GM18505 (cell line): ENCODE data around the gene VWA3B.
"Not testable (repeated sequence)": the region's sequence is repeated elsewhere in the genome, so short reads cannot be mapped to it uniquely, and the experiment has no call there.

Experiments
- ATAC-seq: cut with Tn5 transposase; IDR thresholded peaks from one replicate; pipeline ENCODE4 v1.9.1; 2021; ENCODE audit not compliant: unreplicated experiment
- POLR2A ChIP-seq: IDR thresholded peaks from 4 replicates; pipeline ENCODE4 v1.6.1; 2011; ENCODE audit warnings: borderline replicate concordance; ENCODE audit not compliant: insufficient read depth, insufficient read length; ENCODE audit errors: extremely low read depth

VWA3B gene

GRCh38 chr2:98134172-98135005, 47.4 kb downstream of the VWA3B start:
- no peak for TF ChIP-seq POLR2A
- no peak for ATAC-seq

- ATAC-seq: no peak
- TF ChIP-seq POLR2A: no peak
These were observed 50.2 kb downstream of the VWA3B start for GRCh38 chr2:98137196-98137595.

GRCh38 chr2:98138978-98139377, 52.0 kb downstream of the VWA3B start:
- not testable (repeated sequence) for ATAC-seq

- no peak for ATAC-seq
- no peak for TF ChIP-seq POLR2A
These were observed 53.2 kb downstream of the VWA3B start for GRCh38 chr2:98140210-98140609.

GRCh38 chr2:98142106-98142791, 55.3 kb downstream of the VWA3B start:
- no peak for TF ChIP-seq POLR2A

GRCh38 chr2:98145070-98145469, 58.1 kb downstream of the VWA3B start:
- no peak for ATAC-seq

More at GRCh38 chr2:98142106-98142791, 55.3 kb downstream of the VWA3B start:
- no peak for ATAC-seq

GRCh38 chr2:98147900-98148299, 60.9 kb downstream of the VWA3B start:
- ATAC-seq: not testable (repeated sequence)

More at GRCh38 chr2:98145070-98145469, 58.1 kb downstream of the VWA3B start:
- no peak for TF ChIP-seq POLR2A

- no peak for TF ChIP-seq POLR2A
- ATAC-seq: no peak
These were observed 61.8 kb downstream of the VWA3B start for GRCh38 chr2:98148595-98149332.

GRCh38 chr2:98149333-98149697, 62.3 kb downstream of the VWA3B start:
- no peak for TF ChIP-seq POLR2A
- no peak for ATAC-seq

GRCh38 chr2:98153481-98153880, 66.5 kb downstream of the VWA3B start:
- ATAC-seq: no peak
- no peak for TF ChIP-seq POLR2A

GRCh38 chr2:98155291-98155690, 68.3 kb downstream of the VWA3B start:
- ATAC-seq: no peak

GRCh38 chr2:98155716-98156115, 68.7 kb downstream of the VWA3B start:
- no peak for TF ChIP-seq POLR2A
- ATAC-seq: no peak

More at GRCh38 chr2:98155291-98155690, 68.3 kb downstream of the VWA3B start:
- TF ChIP-seq POLR2A: no peak

- TF ChIP-seq POLR2A: no peak
- ATAC-seq: no peak
These were observed 69.3 kb downstream of the VWA3B start for GRCh38 chr2:98156304-98156703.

GRCh38 chr2:98157557-98157956, 70.6 kb downstream of the VWA3B start:
- no peak for TF ChIP-seq POLR2A
- ATAC-seq: no peak
